GM12872 (cell line): ENCODE results near the gene CRIP1.

Experiments
- CTCF ChIP-seq: IDR thresholded peaks from 3 replicates; pipeline ENCODE4 v1.5.1; 2011; ENCODE audit warnings: low read depth, mild to moderate bottlenecking, low read length, moderate library complexity; ENCODE audit not compliant: insufficient read depth

The CRIP1 gene

GRCh38 chr14:105508069-105508468 is 21.4 kb downstream of the CRIP1 start:
- TF ChIP-seq CTCF, result no peak

GRCh38 chr14:105508601-105509000 is 21.9 kb downstream of the CRIP1 start:
- TF ChIP-seq CTCF, result no peak

GRCh38 chr14:105517096-105517495 is 30.4 kb downstream of the CRIP1 start:
- TF ChIP-seq CTCF, result no peak

GRCh38 chr14:105519946-105520698 is 33.4 kb downstream of the CRIP1 start:
- TF ChIP-seq CTCF, result no peak

- TF ChIP-seq CTCF, result no peak
Measured at GRCh38 chr14:105525326-105525725, 38.6 kb downstream of the CRIP1 start.

- TF ChIP-seq CTCF, result no peak
Measured at GRCh38 chr14:105525861-105526775, 39.4 kb downstream of the CRIP1 start, which contains the start of gene TMEM121. TSS of gene TMEM121 (plus strand) at chr14:105526583. CDS start at chr14:105528835, 2,252 bp downstream.

- no peak for TF ChIP-seq CTCF
Measured at GRCh38 chr14:105526776-105527380, 40.2 kb downstream of the CRIP1 start.
